ENCODE data around the gene TBCD. TPM values are rescaled to one million over a fixed set of nuclear protein-coding genes. Genes with fewer than 3 reads are reported as not detected.

TBCD gene
- total and polyA plus RNA-seq, 9 of the 15 experiments (the other 6 are each of a cell fraction or from before 2014, with no cell fraction given): 8.9 to 98.5 (median 28.0) TPM

GRCh38 chr17:82871776-82872561 lies 120.1 kb downstream of the TBCD start (continued):
- TF ChIP-seq RAD21 (CRISPR knock-in tag; conservative IDR thresholded peaks at IDR 0.05 in 1 of 2, IDR thresholded peaks at IDR 0.05 in 1 of 2) (no peak), TGIF2 (CRISPR knock-in tag; IDR thresholded peaks at IDR 0.05) (no peak), ZNF592 (IDR thresholded peaks at IDR 0.05) (no peak)
